Keratinocyte (primary cell): Measurements from ENCODE around the gene IGSF8.

ENCODE experiments used
- CTCF ChIP-seq, 3 experiments: IDR thresholded peaks in 1 of 3; conservative IDR thresholded peaks in 1 of 3; optimal IDR thresholded peaks in 1 of 3; 2 replicates in 2 of 3; 3 replicates in 1 of 3; pipeline versions ENCODE3 to v1.5.1; 2011; ENCODE audit warnings: low read length in 3 of 3, mild to moderate bottlenecking in 3 of 3, moderate library complexity in 2 of 3, control low read depth in 1 of 3, inconsistent platforms in 1 of 3; ENCODE audit not compliant: insufficient read depth in 2 of 3; ENCODE audit errors: extremely low read depth in 1 of 3
- EZH2 ChIP-seq: IDR thresholded peaks from one replicate; pipeline ENCODE4 v1.6.1; 2012; ENCODE audit warnings: inconsistent platforms, mild to moderate bottlenecking, low read length, moderate library complexity

GRCh38 chr1:160047111-160047991 lies 51.1 kb downstream of the IGSF8 start:
- TF ChIP-seq CTCF (optimal IDR thresholded peaks at IDR 0.05 in 1 of 3, IDR thresholded peaks at IDR 0.05 in 1 of 3, conservative IDR thresholded peaks at IDR 0.05 in 1 of 3; ENCODE audit: extremely low read depth in 1 of 3, insufficient read depth in 2 of 3, low read length in 3 of 3): no peak
- TF ChIP-seq EZH2: no peak
